ENCODE results near the gene SLC2A5.
"Not testable (repeated sequence)": the region's sequence is repeated elsewhere in the genome, so short reads cannot be mapped to it uniquely, and the experiment has no call there.

The SLC2A5 gene

DNA sequence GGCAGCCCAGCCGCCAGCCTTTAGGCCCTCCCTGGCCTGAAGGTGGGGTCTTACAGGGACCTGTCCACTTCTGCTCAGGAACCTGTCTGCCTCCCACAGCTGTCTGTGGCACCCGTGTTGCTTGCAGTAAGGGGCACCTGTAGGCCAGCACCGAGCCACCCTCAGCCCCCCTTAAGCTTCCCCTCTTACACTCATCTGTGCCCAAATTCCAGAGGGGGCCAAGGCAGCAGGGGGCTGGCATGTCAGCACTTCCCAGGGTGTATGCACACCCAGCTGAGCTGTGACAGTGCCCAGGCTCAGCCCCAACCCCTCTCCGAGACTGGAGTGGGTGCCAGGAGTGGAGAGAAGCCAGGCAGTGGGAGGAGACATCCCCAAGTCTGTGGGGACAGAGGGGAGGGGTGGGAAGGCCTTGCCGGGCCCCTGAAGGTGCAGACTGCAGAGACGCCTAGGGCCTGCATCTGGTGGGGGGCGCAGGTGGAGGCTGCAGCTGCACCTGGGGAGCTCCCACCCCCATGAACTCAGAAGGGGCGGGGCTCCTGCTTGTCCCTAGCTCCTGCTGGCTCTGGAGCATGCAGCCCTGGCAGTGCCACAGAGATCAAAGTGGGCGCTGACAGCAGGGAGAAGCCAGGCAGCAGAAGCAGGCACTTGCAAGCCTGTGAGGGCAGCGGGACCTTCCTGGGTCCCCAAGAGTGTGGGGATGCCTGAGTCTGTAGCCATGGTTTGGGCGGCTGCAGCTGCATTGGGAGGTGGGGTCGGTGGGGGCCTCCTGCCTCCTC is 37.8 kb downstream of the SLC2A5 start:
- DNase-seq = no peak

DNA sequence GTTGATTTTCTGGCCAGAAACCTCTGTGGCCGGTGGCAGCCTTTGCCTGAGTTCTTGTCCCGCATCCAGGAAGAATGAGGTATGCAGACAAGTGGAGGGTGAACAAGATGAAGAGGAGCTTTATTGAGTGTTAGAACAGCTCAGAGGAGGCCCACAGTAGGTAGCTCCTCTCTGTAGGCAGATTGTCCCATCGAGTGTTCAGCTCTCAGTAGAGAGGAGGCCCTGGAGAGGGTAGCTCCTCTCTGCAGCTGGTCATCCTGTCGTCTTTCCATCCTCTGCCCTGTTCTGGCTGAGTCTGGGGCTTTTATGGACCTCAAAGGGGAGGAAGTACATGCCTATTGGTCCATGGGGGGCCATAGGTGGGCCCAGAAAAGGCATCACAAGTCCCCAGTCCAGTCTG is 38.4 kb downstream of the SLC2A5 start:
- DNase-seq = not testable (repeated sequence)

DNA sequence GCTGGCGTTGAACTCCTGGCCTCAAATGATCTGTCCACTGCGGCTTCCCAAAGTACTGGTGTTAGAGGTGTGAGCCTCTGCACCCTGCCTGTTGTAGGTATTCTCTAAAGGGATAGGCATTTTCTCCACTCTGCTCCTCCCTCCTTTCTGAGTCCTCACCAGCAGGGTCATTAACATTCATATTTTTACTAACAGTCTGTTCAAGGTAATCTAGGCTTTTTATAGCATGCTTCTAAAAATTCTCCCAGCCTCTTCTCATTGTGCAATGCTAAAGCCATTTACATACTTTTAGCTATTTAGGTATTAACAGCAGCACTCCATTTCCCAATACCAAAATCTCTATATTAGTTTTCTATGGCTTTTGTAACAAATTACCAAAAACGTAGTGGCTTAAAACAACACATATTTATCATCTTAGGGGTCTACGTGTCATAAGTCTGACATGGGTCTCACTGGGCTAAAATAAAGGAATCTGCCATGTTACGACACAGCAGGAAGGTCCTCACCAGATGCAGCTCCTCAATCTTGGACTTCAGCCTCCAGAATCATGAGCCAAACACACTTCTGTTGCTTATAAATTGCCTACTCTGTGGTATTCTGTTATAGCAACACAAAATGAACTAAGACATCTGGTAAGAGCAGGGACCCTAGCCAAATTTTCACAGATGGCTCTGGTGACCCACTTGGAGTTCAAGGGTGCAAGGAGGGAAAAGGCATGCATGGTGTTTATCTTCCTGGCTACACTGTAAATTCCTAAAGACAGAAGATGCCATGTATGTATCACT is 40.3 kb downstream of the SLC2A5 start:
- peak in 1 of 2 experiments; percentile 27 for DNase-seq

DNA sequence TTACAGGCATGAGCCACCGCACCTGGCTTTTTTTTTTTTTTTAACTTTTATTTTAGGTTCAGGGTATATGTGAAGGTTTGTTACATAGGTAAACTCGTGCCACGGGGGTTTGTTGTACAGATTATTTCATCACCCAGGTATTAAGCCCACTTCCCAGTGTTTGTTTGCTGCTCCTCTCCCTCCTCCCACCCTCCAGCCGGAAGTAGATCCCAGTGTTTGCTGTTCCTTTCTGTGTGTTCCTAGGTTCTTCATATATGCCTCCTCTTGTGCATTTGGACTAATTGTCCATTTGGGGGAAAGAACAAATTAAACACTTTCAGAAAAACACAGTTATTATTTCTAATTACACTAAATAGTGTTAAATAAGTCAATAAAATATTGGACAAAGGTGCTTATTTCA is 42.1 kb downstream of the SLC2A5 start:
- no peak for DNase-seq

DNA sequence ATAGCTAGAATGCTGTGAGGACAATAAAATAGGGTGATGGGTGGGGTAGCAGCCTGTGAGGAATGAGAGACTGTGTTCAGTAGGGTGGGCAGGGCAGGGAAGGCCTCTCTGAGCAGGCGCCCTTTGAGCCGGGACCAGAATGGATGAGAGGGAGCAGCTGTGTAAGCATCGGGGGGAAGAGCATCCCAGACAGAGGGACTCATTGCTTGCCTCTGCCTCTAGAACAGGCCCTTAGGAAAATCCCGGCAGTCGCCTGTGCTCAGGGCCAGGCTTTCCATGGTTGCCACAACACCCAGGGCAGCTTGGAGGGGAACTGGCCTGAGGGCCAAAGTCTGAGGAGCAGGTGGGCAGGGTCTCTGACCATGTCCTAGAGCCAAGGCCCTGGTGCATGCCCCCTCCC is 44.0 kb downstream of the SLC2A5 start:
- DNase-seq = no peak

DNA sequence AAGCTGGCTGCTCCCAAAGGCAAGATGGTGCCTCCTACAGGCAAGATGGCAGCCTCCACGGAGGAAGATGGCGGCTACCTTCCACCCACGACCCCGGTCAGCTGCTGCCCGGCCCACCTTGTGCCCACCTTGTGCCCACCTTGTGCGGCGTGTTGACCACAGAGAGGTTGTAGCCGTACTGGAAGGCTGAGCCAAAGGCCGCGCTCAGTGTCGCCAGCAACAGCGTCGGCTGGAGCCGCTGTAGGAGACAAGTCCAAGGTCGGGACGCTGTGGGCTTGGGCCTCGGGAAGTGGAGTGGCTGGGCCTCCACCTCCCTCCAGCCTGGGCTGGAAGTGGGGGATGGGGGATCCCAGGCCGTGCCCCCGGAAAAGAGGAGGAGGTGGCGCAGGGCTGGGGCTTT is 44.6 kb downstream of the SLC2A5 start:
- DNase-seq = no peak

DNA sequence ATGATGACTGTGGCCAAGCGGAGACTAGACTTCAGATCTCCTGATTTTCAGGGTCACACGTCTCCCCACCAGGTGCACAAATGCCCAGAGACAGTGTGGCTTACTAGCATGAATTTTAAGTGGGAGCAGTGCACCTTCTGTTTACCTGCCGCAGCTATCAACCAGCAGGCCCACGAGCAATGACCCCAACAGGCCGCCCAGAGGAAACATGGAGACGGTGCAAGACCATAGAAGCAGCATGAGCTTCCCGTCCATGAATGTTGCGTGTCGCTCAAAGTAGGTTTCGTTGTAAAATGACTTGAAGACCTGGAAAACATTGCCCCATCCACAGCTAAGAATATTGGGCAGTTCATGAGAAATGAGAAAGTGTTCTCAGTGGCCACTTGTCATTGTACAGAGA is 46.7 kb downstream of the SLC2A5 start:
- DNase-seq = no peak

DNA sequence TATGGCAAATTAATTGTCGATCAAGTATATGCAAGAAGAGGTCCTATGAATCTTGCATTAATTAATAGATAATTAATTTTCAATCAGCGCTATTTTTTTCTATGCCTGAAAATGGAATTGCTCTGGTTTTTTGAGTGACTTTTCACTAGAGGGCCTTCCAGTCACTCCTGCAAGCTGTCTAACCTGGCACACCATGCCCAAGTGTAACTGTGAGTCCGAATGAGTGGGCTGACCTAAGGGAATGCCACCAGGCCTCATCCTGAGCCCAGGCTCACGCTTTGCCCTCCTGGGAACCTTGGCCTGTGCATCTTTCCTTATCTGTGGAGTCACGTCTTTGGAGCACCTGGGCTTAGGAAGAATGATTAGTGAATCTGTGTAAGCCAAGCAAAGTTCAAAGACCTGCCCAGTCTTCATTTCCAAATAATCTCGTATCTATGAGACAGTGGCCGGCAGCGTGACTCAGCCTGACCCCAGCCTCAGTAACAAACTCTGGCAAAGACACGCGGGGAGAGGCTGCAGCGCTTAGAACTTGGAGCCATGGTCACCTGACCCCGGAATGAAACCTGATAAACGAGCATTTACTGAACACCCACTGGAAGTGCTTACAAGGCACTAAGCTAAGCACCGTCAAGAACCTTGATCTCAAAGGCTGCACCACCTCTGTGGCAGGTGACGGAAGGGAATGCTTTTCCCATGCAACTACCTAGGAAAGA is 47.3 kb downstream of the SLC2A5 start:
- not testable (repeated sequence) for DNase-seq

DNA sequence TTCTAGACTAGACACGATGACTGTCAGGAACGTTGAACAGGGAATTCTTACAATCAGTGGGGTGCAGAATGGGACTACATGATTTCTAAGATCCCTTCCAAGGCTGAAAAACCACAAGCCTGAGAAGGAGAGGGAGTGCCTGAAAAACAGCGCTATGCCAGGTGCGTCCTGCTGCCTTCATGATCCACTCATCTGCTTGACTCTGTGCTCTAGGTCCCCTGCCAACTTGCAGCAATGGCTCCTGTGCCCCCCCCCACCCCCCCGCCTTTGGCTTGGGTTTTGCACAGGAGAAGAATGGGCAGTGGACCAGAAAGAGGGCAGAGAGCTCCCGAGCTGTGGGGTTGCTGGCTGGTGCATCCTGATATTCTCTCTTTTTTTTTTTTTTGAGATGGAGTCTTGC is 49.1 kb downstream of the SLC2A5 start:
- peak in 1 of 2 experiments; percentile 33 for DNase-seq

DNA sequence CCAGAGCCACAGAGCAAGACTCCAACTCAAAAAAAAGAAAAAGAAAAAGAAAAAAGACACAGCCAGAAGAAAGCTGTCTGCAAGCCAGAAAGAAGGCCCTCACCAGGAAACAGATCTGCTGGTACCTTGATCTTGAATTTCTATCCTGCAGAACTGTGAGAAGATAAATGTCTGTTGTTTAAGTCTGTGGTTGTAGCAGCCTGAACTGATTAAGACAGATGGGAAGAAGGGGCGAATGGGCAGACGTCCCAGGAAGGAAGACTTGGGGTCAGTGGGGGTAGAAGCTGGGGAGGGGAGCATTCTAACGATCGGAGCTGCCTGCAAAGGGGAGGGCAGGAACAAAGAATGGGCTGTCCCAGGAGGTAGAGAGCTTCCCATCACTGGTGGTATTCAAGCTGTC is 49.5 kb downstream of the SLC2A5 start:
- no peak for DNase-seq

DNA sequence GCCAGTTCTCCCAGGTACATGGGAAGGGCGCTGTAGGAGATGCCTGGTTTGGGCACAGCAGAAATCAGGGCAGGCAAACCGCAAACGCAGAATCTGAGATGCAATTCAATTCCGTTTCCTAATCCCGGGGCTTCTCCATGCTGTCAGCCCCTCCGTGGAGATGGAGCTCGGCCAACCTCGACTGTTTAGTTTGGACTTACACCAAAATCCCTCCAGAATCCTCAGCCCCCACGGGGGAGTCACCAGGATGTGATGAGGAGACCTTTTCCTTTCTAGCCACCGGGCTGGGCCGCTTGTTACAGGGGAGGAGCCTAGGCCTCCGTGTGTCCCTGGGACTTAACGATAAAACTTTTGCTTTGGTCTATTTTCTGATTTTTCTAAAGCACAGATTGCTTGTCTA is 51.1 kb downstream of the SLC2A5 start:
- peak in 1 of 2 experiments; percentile 30 for DNase-seq

DNA sequence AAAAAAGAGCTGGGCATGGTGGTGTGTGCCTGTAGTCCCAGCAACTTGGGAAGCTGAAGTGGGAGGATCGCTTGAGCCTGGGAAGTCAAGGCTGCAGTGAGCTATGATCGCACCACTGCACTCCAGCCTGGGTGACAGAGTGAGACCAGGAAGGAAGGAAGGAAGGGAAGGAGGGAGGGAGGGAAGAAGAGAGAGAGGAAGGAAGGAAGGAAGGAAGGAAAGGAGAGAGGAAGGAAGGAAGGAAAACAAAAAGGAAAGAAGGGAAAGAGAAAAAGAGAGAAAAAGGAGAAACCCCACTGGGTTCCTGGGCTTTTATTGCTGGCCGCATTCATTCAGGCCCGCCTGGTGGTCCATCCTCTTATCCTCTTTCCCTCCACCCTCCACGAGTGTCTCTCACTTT is 53.0 kb downstream of the SLC2A5 start:
- no peak for DNase-seq

DNA sequence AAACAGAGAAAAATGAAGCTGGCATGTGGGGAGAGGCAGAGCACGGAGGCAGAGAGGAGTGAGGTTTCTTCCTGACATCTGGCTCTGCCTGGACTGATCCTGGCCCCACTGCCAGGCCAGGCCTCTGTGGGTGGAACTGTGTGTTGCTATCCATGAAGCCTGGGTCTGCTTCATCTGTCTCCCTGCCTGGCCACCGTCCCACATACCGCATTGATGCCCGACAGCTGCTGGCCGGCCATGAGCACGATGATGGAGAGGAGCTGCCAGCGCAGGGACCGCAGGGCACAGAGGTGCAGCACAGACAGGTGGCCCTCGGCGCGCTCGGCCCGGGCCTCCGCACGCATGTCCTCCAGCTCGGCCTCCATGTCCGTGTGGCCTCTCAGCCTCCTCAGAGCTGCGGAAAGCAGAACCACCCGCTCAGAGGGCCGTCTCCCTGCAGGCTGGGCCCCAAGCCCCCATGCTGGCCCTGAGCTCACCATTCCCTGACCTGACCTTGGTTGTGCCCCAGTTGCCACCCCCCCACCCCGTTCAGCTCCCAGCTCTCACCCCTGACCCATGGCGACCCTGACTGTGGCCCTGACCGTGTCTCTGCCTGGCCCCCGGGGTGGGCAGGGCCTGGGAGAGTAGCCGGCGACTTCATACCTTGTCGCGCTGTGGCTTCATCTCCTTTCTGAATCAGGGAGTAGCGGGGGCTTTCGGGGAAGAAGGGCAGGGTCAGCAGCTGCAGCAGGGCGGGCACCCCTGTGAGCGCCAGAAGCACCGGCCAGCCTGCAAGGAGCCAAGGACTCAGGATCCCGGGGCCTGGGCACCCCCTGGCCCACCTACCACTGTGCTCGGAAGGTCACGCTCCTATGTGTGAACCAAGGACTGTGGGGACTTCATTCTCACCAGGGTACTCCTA is 54.7 kb downstream of the SLC2A5 start:
- peak in 1 of 2 experiments; percentile 17 for DNase-seq

DNA sequence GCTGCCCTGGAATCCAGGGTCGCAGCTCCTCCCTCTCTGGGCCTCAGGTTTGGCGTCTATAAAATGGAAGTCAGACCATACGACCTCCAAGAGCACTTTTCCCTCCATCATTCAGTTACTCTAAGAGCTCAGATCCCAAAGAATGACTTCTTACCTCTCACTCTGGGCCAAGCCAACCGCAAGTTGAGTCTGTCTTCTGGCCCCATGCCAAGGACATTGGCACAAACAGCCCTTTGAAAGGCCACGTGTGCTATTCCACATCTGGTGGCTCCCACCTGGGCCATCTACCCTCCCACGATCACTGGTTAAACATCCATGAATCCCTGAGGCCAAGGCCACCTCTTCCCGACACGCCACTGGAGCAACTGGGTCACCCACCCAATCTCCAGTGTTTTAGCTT is 55.6 kb downstream of the SLC2A5 start:
- peak in 1 of 2 experiments; percentile 29 for DNase-seq

DNA sequence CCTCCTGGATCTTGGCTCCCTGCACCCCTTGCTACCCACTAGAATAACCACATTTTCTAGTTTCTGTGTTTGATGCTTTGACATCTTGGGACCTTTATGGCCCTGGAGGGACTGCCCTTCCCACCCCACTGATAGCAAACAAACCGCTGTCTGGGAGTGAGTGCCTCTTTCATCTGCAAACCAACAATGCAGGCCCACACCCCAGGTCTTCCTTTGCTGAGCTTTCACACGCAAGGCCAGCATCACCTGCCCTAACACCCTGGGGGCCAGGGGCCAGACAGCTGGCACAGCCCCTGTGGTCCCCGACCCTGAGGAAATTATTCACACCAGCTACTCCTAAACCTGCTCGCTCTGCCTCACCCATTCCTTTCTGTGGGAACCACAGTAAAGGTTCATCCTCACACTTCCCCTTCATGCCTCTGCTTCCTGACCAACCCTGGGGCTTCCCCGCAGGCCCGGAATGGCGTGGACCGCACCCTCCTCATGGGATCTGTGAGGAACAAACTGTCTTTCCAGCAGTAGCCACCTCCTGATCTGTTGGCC is 58.6 kb downstream of the SLC2A5 start:
- no peak for DNase-seq

DNA sequence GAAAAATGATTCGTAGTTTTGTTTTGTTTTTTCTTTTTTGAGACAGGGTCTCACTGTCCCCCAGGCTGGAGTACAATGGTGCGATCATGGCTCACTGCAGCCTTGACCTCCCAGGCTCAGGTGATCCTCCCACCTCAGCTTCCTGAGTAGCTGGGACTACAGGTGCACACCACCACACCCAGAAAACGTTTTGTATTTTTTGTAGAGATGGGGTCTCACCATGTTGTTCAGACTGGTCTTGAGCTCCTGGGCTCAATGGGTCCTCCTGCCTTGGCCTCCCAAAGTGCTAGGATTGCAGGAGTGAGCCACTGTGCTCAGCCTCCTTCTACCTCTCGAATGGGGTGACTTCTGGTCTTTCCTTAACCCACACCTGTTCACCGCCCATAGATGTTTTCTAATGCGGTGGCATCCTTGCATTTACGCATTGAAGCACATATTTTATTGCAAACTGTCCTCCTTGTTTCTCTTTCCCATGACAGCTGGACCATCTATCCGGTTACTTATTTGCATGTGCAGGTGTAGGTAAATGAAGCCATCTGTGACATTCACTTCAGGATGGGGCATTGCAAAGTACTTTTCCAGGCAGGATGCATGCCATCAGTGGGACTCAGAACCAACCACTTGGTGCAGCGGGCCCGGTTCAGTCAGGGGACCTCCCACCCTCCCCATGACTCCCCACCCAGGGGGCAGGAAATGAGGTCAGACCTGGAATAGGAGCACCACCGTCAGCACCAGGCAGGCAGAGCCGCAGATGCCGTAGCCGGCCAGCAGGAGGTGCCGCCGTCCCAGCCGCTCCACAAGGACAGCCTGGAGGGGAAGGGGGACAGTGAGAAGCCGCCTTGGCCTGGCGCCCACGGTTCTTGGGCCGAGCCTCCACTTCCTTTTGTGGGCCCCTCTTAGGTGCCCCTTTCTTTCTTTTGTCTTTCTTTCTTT is 59.7 kb downstream of the SLC2A5 start:
- DNase-seq = no peak

DNA sequence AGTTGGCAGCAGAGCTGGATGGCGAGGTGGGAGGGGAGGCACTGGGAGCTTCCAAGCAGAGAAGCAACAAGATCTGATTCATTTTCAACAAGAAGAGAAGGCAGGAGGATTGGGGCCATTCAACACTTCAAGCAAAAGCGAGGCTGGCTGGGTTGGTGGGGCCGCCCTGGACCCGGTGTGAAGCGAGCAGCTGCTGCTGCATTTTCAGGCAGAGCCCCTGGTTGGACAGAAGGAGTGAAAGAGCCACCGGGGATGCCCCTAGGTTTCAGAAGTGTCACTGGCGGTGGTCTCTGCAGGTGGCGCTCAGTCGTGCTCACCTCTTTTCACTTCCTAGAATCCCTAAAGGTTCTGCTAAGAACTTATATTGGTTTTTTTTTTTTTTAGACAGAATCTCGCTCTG is 61.2 kb downstream of the SLC2A5 start:
- DNase-seq = no peak

DNA sequence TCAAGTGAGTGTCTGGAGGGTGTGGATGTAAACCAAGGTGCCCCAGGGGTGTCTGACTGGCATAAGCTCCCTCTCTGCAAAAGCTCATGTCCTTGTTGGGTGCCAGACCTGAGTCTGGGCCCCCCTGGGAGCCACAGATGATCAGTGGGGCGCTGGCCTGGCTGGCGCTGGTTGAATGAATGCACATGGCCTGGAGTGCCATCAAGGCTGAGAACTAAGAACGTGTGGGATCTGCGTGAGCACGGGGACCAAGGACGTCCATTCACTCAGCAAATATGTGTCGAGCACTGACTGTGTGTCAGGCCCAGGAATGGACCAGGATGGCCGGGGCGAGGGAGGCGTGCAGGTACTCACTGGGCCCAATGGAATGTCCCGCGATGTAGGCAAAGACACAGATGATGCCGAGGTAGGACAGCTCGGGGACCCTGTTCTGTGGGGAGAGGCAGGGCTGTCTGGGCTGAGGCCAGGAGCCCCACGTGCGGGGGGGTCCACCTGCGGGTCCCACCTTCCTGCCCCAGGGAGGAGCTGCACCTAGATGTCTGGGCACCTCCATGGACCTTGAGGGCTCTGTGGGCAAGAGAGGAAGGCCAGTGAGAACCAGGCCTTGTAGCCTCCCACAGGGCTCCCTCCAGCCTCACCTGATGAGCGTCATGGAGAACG is 62.3 kb downstream of the SLC2A5 start:
- no peak for DNase-seq

DNA sequence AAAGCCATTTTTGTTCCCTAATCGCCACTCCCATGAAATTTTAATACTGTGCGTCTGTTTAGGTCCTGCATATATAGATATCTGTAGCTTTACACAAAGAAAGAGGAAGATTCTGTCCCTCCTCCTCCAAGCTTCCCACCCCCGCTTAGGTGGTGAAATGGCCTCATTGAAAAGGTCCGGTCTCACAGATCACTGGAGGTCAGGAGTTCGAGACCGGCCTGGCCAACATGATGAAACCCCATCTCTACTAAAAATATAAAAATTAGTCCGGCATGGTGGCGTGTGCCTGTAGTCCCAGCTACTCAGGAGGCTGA is 64.1 kb downstream of the SLC2A5 start:
- DNase-seq = no peak

DNA sequence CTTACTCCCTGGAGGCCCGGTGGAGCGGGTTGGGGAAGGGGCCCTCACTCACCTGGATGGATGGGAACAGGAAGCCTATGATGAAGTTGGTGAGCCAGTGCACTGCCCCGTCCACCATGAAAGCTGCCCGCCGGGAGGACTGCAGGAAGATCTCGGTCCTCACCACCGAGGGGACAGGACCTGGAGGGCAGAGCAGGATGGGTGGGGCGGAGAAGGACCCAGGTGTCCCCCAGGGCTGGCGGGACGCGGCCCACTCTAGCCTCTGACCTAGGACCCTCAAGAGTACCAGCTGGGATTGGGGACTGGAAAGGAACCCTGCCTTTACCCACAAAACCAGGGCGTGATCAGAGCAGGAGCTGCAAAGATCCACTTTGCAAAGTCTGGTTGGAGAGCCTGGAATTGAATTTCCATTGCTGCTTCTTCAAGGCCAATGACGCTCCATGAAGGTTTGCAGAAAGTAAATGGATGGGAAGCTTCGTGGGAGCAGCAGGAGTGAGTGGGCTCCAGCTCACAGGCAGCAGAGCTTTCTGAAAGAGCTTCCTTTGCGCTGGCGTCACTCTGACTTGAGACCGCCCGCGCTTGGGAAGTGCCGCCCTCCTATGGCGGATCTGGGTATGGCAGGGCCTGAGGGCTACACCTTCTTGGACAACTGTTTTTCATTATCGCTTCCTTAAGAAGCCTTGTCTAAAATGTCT is 64.6 kb downstream of the SLC2A5 start:
- peak; percentile 63 to 84 for DNase-seq
